ENCODE data around the gene PHF23.

- TF ChIP-seq, protein P1, sequence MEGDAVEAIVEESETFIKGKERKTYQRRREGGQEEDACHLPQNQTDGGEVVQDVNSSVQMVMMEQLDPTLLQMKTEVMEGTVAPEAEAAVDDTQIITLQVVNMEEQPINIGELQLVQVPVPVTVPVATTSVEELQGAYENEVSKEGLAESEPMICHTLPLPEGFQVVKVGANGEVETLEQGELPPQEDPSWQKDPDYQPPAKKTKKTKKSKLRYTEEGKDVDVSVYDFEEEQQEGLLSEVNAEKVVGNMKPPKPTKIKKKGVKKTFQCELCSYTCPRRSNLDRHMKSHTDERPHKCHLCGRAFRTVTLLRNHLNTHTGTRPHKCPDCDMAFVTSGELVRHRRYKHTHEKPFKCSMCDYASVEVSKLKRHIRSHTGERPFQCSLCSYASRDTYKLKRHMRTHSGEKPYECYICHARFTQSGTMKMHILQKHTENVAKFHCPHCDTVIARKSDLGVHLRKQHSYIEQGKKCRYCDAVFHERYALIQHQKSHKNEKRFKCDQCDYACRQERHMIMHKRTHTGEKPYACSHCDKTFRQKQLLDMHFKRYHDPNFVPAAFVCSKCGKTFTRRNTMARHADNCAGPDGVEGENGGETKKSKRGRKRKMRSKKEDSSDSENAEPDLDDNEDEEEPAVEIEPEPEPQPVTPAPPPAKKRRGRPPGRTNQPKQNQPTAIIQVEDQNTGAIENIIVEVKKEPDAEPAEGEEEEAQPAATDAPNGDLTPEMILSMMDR (conservative IDR thresholded peaks at IDR 0.05; ENCODE audit: low read depth, low read length), result no peak
- TF ChIP-seq EZH2phosphoT487 (IDR thresholded peaks at IDR 0.05; ENCODE audit: borderline replicate concordance, low read length), result no peak
These were observed 17.8 kb downstream of the PHF23 start for GRCh38 chr17:7221278-7222092.
